Mucosa of gallbladder (tissue), 1 donor: Measurements from ENCODE around the gene INPP5A. TPM values are rescaled to one million over a fixed set of nuclear protein-coding genes. Genes with fewer than 3 reads are reported as not detected.
"Not testable (repeated sequence)": the region's sequence is repeated elsewhere in the genome, so short reads cannot be mapped to it uniquely, and the experiment has no call there.

ENCODE experiments used
- DNase-seq: peaks from one replicate; pipeline ENCODE4 v3.0.0-alpha.2; 2020; ENCODE audit warnings: low spot score
- total RNA-seq: library from RNA; stranded (reverse); gene quantifications from one replicate; pipeline ENCODE4 v1.2.1, GENCODE V29; 2021
- donor health status: DM: no; HTN: no; CAD: no.

INPP5A gene
- total RNA-seq, 1 donor from 2014 or later = 44.4 TPM

GRCh38 chr10:132810807-132811700 is 273.5 kb downstream of the INPP5A start:
- no peak for DNase-seq

GRCh38 chr10:132811891-132812481 is 274.4 kb downstream of the INPP5A start:
- DNase-seq = no peak

GRCh38 chr10:132812520-132812919 is 274.9 kb downstream of the INPP5A start:
- DNase-seq = no peak

GRCh38 chr10:132813001-132813401 is 275.4 kb downstream of the INPP5A start:
- no peak for DNase-seq

GRCh38 chr10:132813560-132814468 is 276.2 kb downstream of the INPP5A start:
- no peak for DNase-seq

GRCh38 chr10:132814469-132814856 is 276.9 kb downstream of the INPP5A start:
- no peak for DNase-seq

- no peak for DNase-seq
These were observed 277.7 kb downstream of the INPP5A start for GRCh38 chr10:132815168-132815857.

- no peak for DNase-seq
These were observed 279.1 kb downstream of the INPP5A start for GRCh38 chr10:132816718-132817117.

- DNase-seq = no peak
These were observed 280.2 kb downstream of the INPP5A start for GRCh38 chr10:132817701-132818211.

GRCh38 chr10:132820056-132820455 is 282.5 kb downstream of the INPP5A start:
- DNase-seq = no peak

- not testable (repeated sequence) for DNase-seq
These were observed 288.4 kb downstream of the INPP5A start for GRCh38 chr10:132825783-132826523.

- DNase-seq = no peak
These were observed 289.2 kb downstream of the INPP5A start for GRCh38 chr10:132826524-132827422.

GRCh38 chr10:132827423-132827789 is 289.8 kb downstream of the INPP5A start:
- DNase-seq = no peak

GRCh38 chr10:132827861-132828539 is 290.4 kb downstream of the INPP5A start:
- no peak for DNase-seq

GRCh38 chr10:132828681-132829080 is 291.1 kb downstream of the INPP5A start:
- DNase-seq = no peak

GRCh38 chr10:132829403-132829802 is 291.8 kb downstream of the INPP5A start:
- DNase-seq = no peak

- no peak for DNase-seq
These were observed 294.8 kb downstream of the INPP5A start for GRCh38 chr10:132832186-132832969.
